Mesenchymal stem cell (in vitro differentiated cells and primary cell): ENCODE data around the gene C10orf105.

Experiments
- DNase-seq: peaks from one replicate; pipeline ENCODE4 v3.0.0-alpha.2; 2013
- H2AFZ ChIP-seq: one replicate; pipeline ENCODE4 v1.6.1; 2013; ENCODE audit warnings: low read depth, mild to moderate bottlenecking, control low read depth, inconsistent platforms, low read length, moderate library complexity
- H2AK5ac ChIP-seq: 2 replicates; pipeline ENCODE4 v1.6.1; 2013; ENCODE audit warnings: low read length, moderate library complexity, mild to moderate bottlenecking, inconsistent platforms; ENCODE audit not compliant: severe bottlenecking
- H2BK120ac ChIP-seq: one replicate; pipeline ENCODE4 v1.6.1; 2013; ENCODE audit warnings: low read depth, mild to moderate bottlenecking, inconsistent platforms, low read length, moderate library complexity
- H2BK12ac ChIP-seq, 2 experiments: one replicate each; pipeline ENCODE4 v1.6.1; 2013; ENCODE audit warnings: inconsistent platforms in 2 of 2, low read length in 2 of 2, mild to moderate bottlenecking in 2 of 2, moderate library complexity in 2 of 2, control low read depth in 1 of 2
- H2BK15ac ChIP-seq: one replicate; pipeline ENCODE4 v1.6.1; 2013; ENCODE audit warnings: mild to moderate bottlenecking, low read depth, inconsistent platforms; ENCODE audit not compliant: poor library complexity, severe bottlenecking
- H2BK5ac ChIP-seq: 2 replicates; pipeline ENCODE4 v1.6.1; 2013; ENCODE audit warnings: low read depth, mild to moderate bottlenecking, low read length, control low read depth, inconsistent platforms; ENCODE audit not compliant: poor library complexity, severe bottlenecking
- H3K14ac ChIP-seq, 2 experiments: one replicate each; pipeline ENCODE4 v1.6.1; 2013; ENCODE audit warnings: inconsistent platforms in 2 of 2, low read length in 2 of 2, control low read depth in 1 of 2, mild to moderate bottlenecking in 1 of 2, moderate library complexity in 1 of 2
- H3K18ac ChIP-seq, 2 experiments: one replicate each; pipeline ENCODE4 v1.6.1; 2013; ENCODE audit warnings: inconsistent platforms in 2 of 2, low read length in 2 of 2, control low read depth in 1 of 2, low read depth in 1 of 2, mild to moderate bottlenecking in 1 of 2
- H3K23ac ChIP-seq, 2 experiments: one replicate each; pipeline ENCODE4 v1.6.1; 2013; ENCODE audit warnings: inconsistent platforms in 2 of 2, low read length in 2 of 2, mild to moderate bottlenecking in 2 of 2, moderate library complexity in 2 of 2, control low read depth in 1 of 2
- H3K27ac ChIP-seq: 2 replicates; pipeline ENCODE4 v1.5.1; 2013; ENCODE audit warnings: mild to moderate bottlenecking, moderate library complexity, low read length, control low read depth, inconsistent platforms; ENCODE audit not compliant: poor library complexity, severe bottlenecking
- H3K27me3 ChIP-seq, 2 experiments: 2 replicates each; pipeline versions ENCODE4 v1.6.1 to v1.7.0; 2013; ENCODE audit warnings: low read length in 2 of 2, mild to moderate bottlenecking in 2 of 2, moderate library complexity in 2 of 2, control low read depth in 1 of 2, inconsistent platforms in 1 of 2; ENCODE audit not compliant: control insufficient read depth in 1 of 2, insufficient read depth in 1 of 2
- H3K36me3 ChIP-seq, 2 experiments: 2 replicates each; pipeline versions ENCODE4 v1.6.1 to v1.7.0; 2013; ENCODE audit warnings: low read length in 2 of 2, control low read depth in 1 of 2, inconsistent platforms in 1 of 2, low read depth in 1 of 2, mild to moderate bottlenecking in 1 of 2; ENCODE audit not compliant: insufficient read depth in 2 of 2, control insufficient read depth in 1 of 2
- H3K4ac ChIP-seq, 2 experiments: one replicate each; pipeline ENCODE4 v1.6.1; 2013; ENCODE audit warnings: inconsistent platforms in 2 of 2, low read length in 2 of 2, mild to moderate bottlenecking in 2 of 2, moderate library complexity in 2 of 2, control low read depth in 1 of 2, low read depth in 1 of 2
- H3K4me1 ChIP-seq: 2 replicates; pipeline ENCODE4 v1.6.1; 2013; ENCODE audit warnings: low read depth, low read length, control low read depth; ENCODE audit not compliant: control insufficient read depth, insufficient read depth
- H3K4me2 ChIP-seq: 2 replicates; pipeline ENCODE4 v1.6.1; 2013; ENCODE audit warnings: low read length, mild to moderate bottlenecking, inconsistent platforms; ENCODE audit not compliant: poor library complexity, severe bottlenecking
- H3K4me3 ChIP-seq, 2 experiments: 2 replicates each; pipeline versions ENCODE4 v1.5.1 to v1.7.0; 2013; ENCODE audit warnings: low read length in 2 of 2, mild to moderate bottlenecking in 2 of 2, control low read depth in 1 of 2, low read depth in 1 of 2; ENCODE audit not compliant: insufficient read depth in 1 of 2
- H3K79me1 ChIP-seq: replicated peaks from 2 replicates; pipeline ENCODE4 v1.6.1; 2013; ENCODE audit warnings: mild to moderate bottlenecking, control low read depth, low read length, inconsistent platforms; ENCODE audit not compliant: poor library complexity, severe bottlenecking
- H3K9ac ChIP-seq: 2 replicates; pipeline ENCODE4 v1.7.0; 2013; ENCODE audit warnings: mild to moderate bottlenecking, low read length, moderate library complexity
- H3K9me3 ChIP-seq: 2 replicates; pipeline ENCODE4 v1.7.0; 2013; ENCODE audit warnings: mild to moderate bottlenecking, low read length; ENCODE audit not compliant: control insufficient read depth
- H4K8ac ChIP-seq: one replicate; pipeline ENCODE4 v1.6.1; 2013; ENCODE audit warnings: inconsistent platforms, mild to moderate bottlenecking, low read length, moderate library complexity
- H4K91ac ChIP-seq: one replicate; pipeline ENCODE4 v1.6.1; 2013; ENCODE audit warnings: mild to moderate bottlenecking, low read length, inconsistent platforms
- WGBS: methylation state at CpG from one replicate; pipeline ENCODE4 v1.1.7; 2013; ENCODE audit warnings: mixed read lengths; 5-methylcytosine and 5-hydroxymethylcytosine counted together

The C10orf105 gene

DNA sequence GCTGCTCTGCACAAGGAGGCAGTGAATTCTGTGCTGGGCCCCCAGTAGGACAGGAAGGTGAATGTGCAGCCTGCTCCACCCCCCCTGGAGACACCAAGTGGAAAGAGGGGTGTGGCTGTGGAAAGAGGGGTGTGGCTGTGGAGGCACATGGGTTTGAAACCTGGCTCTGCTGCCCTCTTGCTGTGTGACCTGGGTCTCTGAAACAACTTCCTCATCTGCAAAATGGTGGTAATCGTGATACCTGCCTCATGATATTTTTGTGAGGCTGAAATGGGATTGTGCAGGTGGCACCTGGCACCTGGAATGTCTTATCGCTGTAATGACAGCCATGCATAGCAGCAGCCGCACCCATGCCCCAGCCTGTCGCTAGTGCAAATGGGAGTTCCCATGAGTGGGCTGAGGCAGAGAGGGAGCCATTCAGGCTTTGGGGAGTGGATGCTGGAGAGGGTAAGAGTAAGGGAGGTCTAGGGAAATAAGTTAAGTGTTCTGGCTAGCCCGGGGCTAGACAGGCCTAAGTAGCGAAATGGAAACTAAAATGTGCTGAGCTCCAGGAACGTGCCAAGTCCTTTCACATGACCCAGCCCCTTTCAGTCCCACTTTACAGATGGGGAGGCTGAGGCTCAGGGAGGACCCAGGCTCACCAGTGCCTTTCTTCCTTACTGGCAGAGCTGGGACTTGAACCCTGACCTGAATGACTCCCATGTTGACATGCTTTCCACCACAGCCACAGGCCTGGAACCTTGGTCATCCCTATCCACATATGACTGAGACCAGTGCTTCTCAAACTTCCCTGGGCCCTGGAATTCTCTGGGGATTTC is 35.0 kb downstream of the C10orf105 start:
- H3K4ac ChIP-seq, result no peak overlapping the region
- no peak overlapping the region for H2BK12ac ChIP-seq
- H4K91ac ChIP-seq, result no peak overlapping the region
- no peak overlapping the region for H3K4me2 ChIP-seq
- H2BK15ac ChIP-seq, result no peak overlapping the region
- H3K4me1 ChIP-seq, result no peaks in the 10 kb centered on the region
- H4K8ac ChIP-seq, result no peak overlapping the region
- H2AFZ ChIP-seq, result no peak overlapping the region
- no peaks in the 10 kb centered on the region for H3K9me3 ChIP-seq
- no peak overlapping the region for H2BK120ac ChIP-seq
- no peak overlapping the region for H3K9ac ChIP-seq
- no peaks in the 10 kb centered on the region for H3K79me1 ChIP-seq
- no peak overlapping the region for H2BK5ac ChIP-seq
- peaks cover 50 to 59% of the 10 kb centered on the region in 2 experiments for H3K27me3 ChIP-seq
- DNase-seq, result no peak
- no peak overlapping the region for H3K14ac ChIP-seq
- H3K23ac ChIP-seq, result peak overlapping the region in 1 of 2 experiments; percentile 15
- no peak overlapping the region for H3K18ac ChIP-seq
- H3K4me3 ChIP-seq, result no peak overlapping the region
- 82% methylated on average over 7 of the region's 7 CpGs for WGBS
- no peak overlapping the region for H3K27ac ChIP-seq
- H3K36me3 ChIP-seq, result no peaks in the 10 kb centered on the region
- H2AK5ac ChIP-seq, result no peak overlapping the region

DNA sequence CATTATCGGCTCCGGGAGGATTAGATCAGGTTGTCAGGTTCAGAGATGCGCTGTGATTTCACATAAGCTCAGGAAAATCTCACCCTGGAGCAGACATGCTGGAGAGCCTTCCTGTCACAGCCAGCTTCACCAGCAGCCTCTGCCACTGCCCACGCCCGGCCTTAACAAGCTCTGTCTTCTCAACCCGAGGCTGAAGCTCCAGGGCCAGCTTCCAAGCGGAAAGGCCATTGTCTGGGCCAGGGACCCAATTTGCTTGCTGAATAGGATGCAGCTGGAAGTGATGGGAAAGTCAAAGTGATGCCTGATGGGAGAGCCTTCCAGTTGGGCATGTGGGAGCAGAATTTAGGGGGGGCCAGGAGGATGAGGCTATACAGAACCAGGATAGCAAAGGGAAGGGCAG is 36.3 kb downstream of the C10orf105 start:
- Histone ChIP-seq H3K27ac (no peak overlapping the region), H3K4me3 (no peak overlapping the region), H3K79me1 (no peaks in the 10 kb centered on the region), H3K14ac (no peak overlapping the region), H3K4me1 (no peaks in the 10 kb centered on the region), H4K8ac (no peak overlapping the region), H4K91ac (no peak overlapping the region), H2AK5ac (no peak overlapping the region), H3K9me3 (no peaks in the 10 kb centered on the region), H3K9ac (no peak overlapping the region), H3K36me3 (no peaks in the 10 kb centered on the region), H3K23ac (no peak overlapping the region), H2BK5ac (no peak overlapping the region), H3K18ac (no peak overlapping the region), H3K27me3 (peaks cover 57 to 66% of the 10 kb centered on the region in 2 experiments), H3K4me2 (no peak overlapping the region), H2BK12ac (no peak overlapping the region), H2BK15ac (no peak overlapping the region), H3K4ac (no peak overlapping the region), H2BK120ac (no peak overlapping the region), H2AFZ (no peak overlapping the region)
- DNase-seq, result no peak
- WGBS, result 84% methylated on average over 7 of the region's 7 CpGs

DNA sequence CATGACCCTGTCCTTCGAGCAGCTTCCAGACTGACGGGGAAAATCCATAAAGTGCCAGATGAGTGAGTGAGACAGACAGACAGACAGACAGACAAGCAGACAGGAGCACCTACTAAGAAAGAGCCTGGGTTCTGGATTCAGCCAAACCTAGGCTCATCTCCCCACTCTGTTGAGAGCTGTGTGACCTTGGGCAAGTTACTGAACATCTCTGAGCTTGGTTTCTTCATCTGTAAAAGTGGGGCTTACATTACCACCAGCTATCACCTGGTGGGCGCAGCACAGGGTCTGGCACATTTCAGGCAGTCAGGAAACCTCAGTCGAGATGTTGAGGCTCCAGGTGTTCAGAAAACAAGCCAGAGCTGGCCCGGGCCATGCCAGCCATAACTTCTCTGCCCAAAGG is 37.6 kb downstream of the C10orf105 start:
- no peak overlapping the region for H3K9ac ChIP-seq
- H2AFZ ChIP-seq, result no peak overlapping the region
- H2BK120ac ChIP-seq, result no peak overlapping the region
- no peaks in the 10 kb centered on the region for H3K9me3 ChIP-seq
- H2BK12ac ChIP-seq, result no peak overlapping the region
- no peak overlapping the region for H3K14ac ChIP-seq
- H2BK15ac ChIP-seq, result no peak overlapping the region
- no peak overlapping the region for H3K4ac ChIP-seq
- H2AK5ac ChIP-seq, result no peak overlapping the region
- no peak for DNase-seq
- no peaks in the 10 kb centered on the region for H3K4me1 ChIP-seq
- WGBS, result 79% methylated on average over 5 of the region's 5 CpGs
- H3K27me3 ChIP-seq, result peaks cover 69 to 75% of the 10 kb centered on the region in 2 experiments
- no peak overlapping the region for H3K18ac ChIP-seq
- no peak overlapping the region for H4K91ac ChIP-seq
- H3K23ac ChIP-seq, result no peak overlapping the region
- H2BK5ac ChIP-seq, result no peak overlapping the region
- no peaks in the 10 kb centered on the region for H3K79me1 ChIP-seq
- no peak overlapping the region for H3K27ac ChIP-seq
- H3K4me3 ChIP-seq, result no peak overlapping the region
- no peak overlapping the region for H3K4me2 ChIP-seq
- H3K36me3 ChIP-seq, result no peaks in the 10 kb centered on the region
- H4K8ac ChIP-seq, result no peak overlapping the region

- H3K9ac ChIP-seq, result no peak overlapping the region
- no peak overlapping the region for H3K14ac ChIP-seq
- no peak overlapping the region for H3K4me3 ChIP-seq
- H2BK120ac ChIP-seq, result no peak overlapping the region
- H3K79me1 ChIP-seq, result no peaks in the 10 kb centered on the region
- H2AK5ac ChIP-seq, result no peak overlapping the region
- H3K4me2 ChIP-seq, result no peak overlapping the region
- no peaks in the 10 kb centered on the region for H3K9me3 ChIP-seq
- H3K27ac ChIP-seq, result no peak overlapping the region
- H3K4ac ChIP-seq, result no peak overlapping the region
- no peak overlapping the region for H3K18ac ChIP-seq
- H2AFZ ChIP-seq, result no peak overlapping the region
- no peak overlapping the region for H4K91ac ChIP-seq
- DNase-seq, result no peak
- no peak overlapping the region for H2BK5ac ChIP-seq
- H3K27me3 ChIP-seq, result peaks cover 66 to 73% of the 10 kb centered on the region in 2 experiments
- H4K8ac ChIP-seq, result no peak overlapping the region
- no peak overlapping the region for H2BK15ac ChIP-seq
- H3K4me1 ChIP-seq, result no peaks in the 10 kb centered on the region
- WGBS, result 75% methylated on average over 9 of the region's 9 CpGs
- H2BK12ac ChIP-seq, result no peak overlapping the region
- no peaks in the 10 kb centered on the region for H3K36me3 ChIP-seq
- no peak overlapping the region for H3K23ac ChIP-seq
These were observed 40.2 kb downstream of the C10orf105 start for GRCh38 chr10:71679425-71679824.
